Measurements from ENCODE around the gene CST3. TPM values are rescaled to one million over a fixed set of nuclear protein-coding genes. Genes with fewer than 3 reads are reported as not detected.

The CST3 gene
- total RNA-seq, 1 experiment from 2014 or later, result 181 TPM

DNA sequence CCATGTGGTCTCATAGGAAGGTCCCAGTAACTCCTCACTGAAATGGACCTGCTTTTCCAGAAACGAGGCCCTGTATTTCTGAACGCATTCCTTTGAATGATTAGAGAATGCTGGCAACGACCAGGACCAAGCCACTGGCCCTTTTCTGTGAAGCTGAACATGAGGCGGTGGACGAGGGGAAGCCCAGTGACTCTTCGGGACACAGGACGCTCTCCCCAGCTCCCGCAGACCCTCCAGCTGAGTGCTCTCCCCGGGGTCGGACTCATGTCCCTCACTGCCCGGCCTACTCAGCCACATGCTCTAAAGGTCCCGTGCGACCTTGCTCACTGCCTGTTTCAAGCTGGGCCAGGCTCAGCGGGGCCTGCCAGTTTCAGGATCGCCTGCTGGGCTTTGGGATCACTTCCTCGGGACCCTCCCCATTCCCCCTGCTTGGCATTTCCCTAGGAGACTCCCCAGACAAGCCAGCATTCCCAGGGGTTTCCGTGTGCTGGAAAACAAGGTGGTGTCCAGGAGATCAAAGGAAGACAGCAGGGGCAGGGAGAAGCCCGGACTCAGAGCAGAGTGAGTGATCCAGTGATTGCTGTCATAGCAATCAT lies 29.4 kb downstream of the CST3 start:
- DNase-seq (ENCODE audit: low read depth, low spot score) (no peak), ATAC-seq (no peak)
- H3K27ac ChIP-seq (ENCODE audit: low read depth, low read length), result no peak overlapping the region
- ChIA-PET CTCF (interaction anchor here (2.2 kb wide), 1 partner anchor 167 kb away, joined by 12 read pairs; no protein-coding TSS in a partner anchor), POLR2A (no interaction called here), RAD21 (ENCODE audit: low non-redundant PET in 1 of 2, low total read pairs in 2 of 2, uncharacterized antibody in 2 of 2, unreplicated experiment in 2 of 2) (no interaction called here)
- no peak overlapping the region for H2AFZ ChIP-seq (ENCODE audit: low read depth, low read length, poor library complexity, severe bottlenecking)
- no peak overlapping the region for H3K4me2 ChIP-seq (ENCODE audit: low read length)
- H4K20me1 ChIP-seq (ENCODE audit: insufficient read depth), result no peaks in the 10 kb centered on the region
- no peaks in the 10 kb centered on the region for H3K9me2 ChIP-seq (ENCODE audit: insufficient read depth)
- H3K4me3 ChIP-seq (replicated peaks in 1 of 2; ENCODE audit: low read depth in 1 of 2, low read length in 2 of 2), result no peak overlapping the region
- intact Hi-C loops (cut with micrococcal nuclease), result loop anchor here (5.0 kb wide), 1 partner anchor 59 kb away; no protein-coding TSS in a partner anchor
- H3K79me2 ChIP-seq (ENCODE audit: insufficient read depth, low read length), result no peaks in the 10 kb centered on the region
- no TSS peak for BruUV-seq (replicated peaks)
- TF ChIP-seq CBX3 (IDR thresholded peaks at IDR 0.05; ENCODE audit: low read depth), result no peak
- no peak for TF ChIP-seq RAD21 (IDR thresholded peaks at IDR 0.05; ENCODE audit: low read depth)
- TF ChIP-seq ZNF274 (IDR thresholded peaks at IDR 0.05; ENCODE audit: low read depth, low read length), result no peak
- TF ChIP-seq, protein P1, sequence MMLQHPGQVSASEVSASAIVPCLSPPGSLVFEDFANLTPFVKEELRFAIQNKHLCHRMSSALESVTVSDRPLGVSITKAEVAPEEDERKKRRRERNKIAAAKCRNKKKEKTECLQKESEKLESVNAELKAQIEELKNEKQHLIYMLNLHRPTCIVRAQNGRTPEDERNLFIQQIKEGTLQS (IDR thresholded peaks at IDR 0.05), result no peak
- TF ChIP-seq ZFX (IDR thresholded peaks at IDR 0.05), result no peak
- no peak for TF ChIP-seq POLR2AphosphoS5 (IDR thresholded peaks at IDR 0.05; ENCODE audit: low read depth, low read length)
- TF ChIP-seq JUND (IDR thresholded peaks at IDR 0.05), result no peak
- TF ChIP-seq EZH2 (IDR thresholded peaks at IDR 0.05), result no peak
- TF ChIP-seq SRF (IDR thresholded peaks at IDR 0.05; ENCODE audit: low read depth), result no peak
- TF ChIP-seq SP1 (IDR thresholded peaks at IDR 0.05; ENCODE audit: low read depth), result no peak
- no peak for TF ChIP-seq POLR2A (IDR thresholded peaks at IDR 0.05; ENCODE audit: borderline replicate concordance, extremely low read depth, insufficient read depth, insufficient read length)
- TF ChIP-seq CEBPB (IDR thresholded peaks at IDR 0.05; ENCODE audit: low read depth), result no peak
- TF ChIP-seq, protein P2, sequence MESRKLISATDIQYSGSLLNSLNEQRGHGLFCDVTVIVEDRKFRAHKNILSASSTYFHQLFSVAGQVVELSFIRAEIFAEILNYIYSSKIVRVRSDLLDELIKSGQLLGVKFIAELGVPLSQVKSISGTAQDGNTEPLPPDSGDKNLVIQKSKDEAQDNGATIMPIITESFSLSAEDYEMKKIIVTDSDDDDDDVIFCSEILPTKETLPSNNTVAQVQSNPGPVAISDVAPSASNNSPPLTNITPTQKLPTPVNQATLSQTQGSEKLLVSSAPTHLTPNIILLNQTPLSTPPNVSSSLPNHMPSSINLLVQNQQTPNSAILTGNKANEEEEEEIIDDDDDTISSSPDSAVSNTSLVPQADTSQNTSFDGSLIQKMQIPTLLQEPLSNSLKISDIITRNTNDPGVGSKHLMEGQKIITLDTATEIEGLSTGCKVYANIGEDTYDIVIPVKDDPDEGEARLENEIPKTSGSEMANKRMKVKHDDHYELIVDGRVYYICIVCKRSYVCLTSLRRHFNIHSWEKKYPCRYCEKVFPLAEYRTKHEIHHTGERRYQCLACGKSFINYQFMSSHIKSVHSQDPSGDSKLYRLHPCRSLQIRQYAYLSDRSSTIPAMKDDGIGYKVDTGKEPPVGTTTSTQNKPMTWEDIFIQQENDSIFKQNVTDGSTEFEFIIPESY (IDR thresholded peaks at IDR 0.05; ENCODE audit: extremely low read depth, insufficient replicate concordance, low read length), result no peak
- no peak for TF ChIP-seq SIN3A (IDR thresholded peaks at IDR 0.05; ENCODE audit: low read depth)
- no peaks in the 10 kb centered on the region for H3K9me3 ChIP-seq (ENCODE audit: control insufficient read depth in 1 of 2, insufficient read depth in 1 of 2, low read depth in 1 of 2, low read length in 2 of 2)
- H3K9ac ChIP-seq (ENCODE audit: low read length), result no peak overlapping the region
- no peaks in the 10 kb centered on the region for H3K36me3 ChIP-seq (ENCODE audit: control insufficient read depth in 1 of 2, insufficient read depth in 2 of 2, low read length in 2 of 2)
- no peaks in the 10 kb centered on the region for H3K4me1 ChIP-seq (ENCODE audit: control insufficient read depth in 1 of 2, insufficient read depth in 2 of 2, low read length in 2 of 2)
- H3K27me3 ChIP-seq (ENCODE audit: insufficient read depth, low read length), result peaks cover 3% of the 10 kb centered on the region; the same call in 1 of the 2 replicates

Data from HCT116 (cell line).